A549 (cell line): ENCODE measurements around the gene OR2V1. TPM values are rescaled to one million over a fixed set of nuclear protein-coding genes. Genes with fewer than 3 reads are reported as not detected.
A peak's percentile ranks its signal among the peaks of the same experiment; 100 is the strongest.
"Not testable (repeated sequence)": the region's sequence is repeated elsewhere in the genome, so short reads cannot be mapped to it uniquely, and the experiment has no call there.

Source experiments
- ATAC-seq, 2 experiments: fragments of 200-7000 bp in 1 of 2; fragments of >200 bp in 1 of 2; cut with Nextera tagmentation in 1 of 2; cut with Tn5 transposase in 1 of 2; 3 replicates each; pipeline versions ENCODE4 v1.8.0 to v1.9.1; 2018 to 2020; ENCODE audit warnings: mild to moderate bottlenecking in 1 of 2, moderate library complexity in 1 of 2
- CTCF ChIA-PET: fragments of 300-600 bp; sonication (Branson Sonifier 250); formaldehyde crosslinking; extraction: SDS; loops from one replicate; lab custom pipeline; 2021; ENCODE audit warnings: antibody characterized with exemption, inconsistent platforms; lab: Yijun Ruan, JAX
- POLR2A ChIA-PET: fragments of 350-600 bp; formaldehyde crosslinking; extraction: SDS; loops from one replicate; lab custom pipeline; 2021; ENCODE audit warnings: antibody characterized with exemption, inconsistent platforms; lab: Yijun Ruan, JAX
- DNase-seq, 2 experiments: peaks; one replicate each; pipeline versions ENCODE4 v3.0.0 to v3.0.0-alpha.2; 2011 to 2016; ENCODE audit warnings: low read depth in 1 of 2, low spot score in 1 of 2
- FAIRE-seq: peaks from 2 replicates; lab custom pipeline; 2011; peaks lifted over from hg19 to GRCh38; lab: Jason Lieb, UNC
- H3K27ac ChIP-seq, 2 experiments: fragments of >200 bp; sonication (Bioruptor Twin); formaldehyde crosslinking; 3 replicates each; pipeline ENCODE4 v1.5.1; 2016 to 2017
- H3K4me1 ChIP-seq: fragments of >200 bp; sonication (Bioruptor Twin); formaldehyde crosslinking; 3 replicates; pipeline ENCODE4 v1.6.1; 2016
- H3K4me2 ChIP-seq: fragments of >200 bp; sonication (Bioruptor Twin); formaldehyde crosslinking; 3 replicates; pipeline ENCODE4 v1.6.1; 2016
- H3K4me3 ChIP-seq: fragments of >200 bp; sonication (Bioruptor Twin); formaldehyde crosslinking; 3 replicates; pipeline ENCODE4 v1.5.1; 2016
- H3K9me3 ChIP-seq: fragments of >200 bp; sonication (Bioruptor Twin); formaldehyde crosslinking; 3 replicates; pipeline ENCODE4 v1.6.1; 2016
- CBX8 ChIP-seq: fragments of 200-600 bp; sonication (generic); IDR thresholded peaks from 2 replicates; pipeline ENCODE4 v1.6.1; 2016
- CHD2 ChIP-seq: fragments of 150-350 bp; IDR thresholded peaks from 2 replicates; pipeline ENCODE4 v1.6.1; 2014; ENCODE audit warnings: low read length; ENCODE audit not compliant: partially characterized antibody
- CHD4 ChIP-seq: fragments of 200-600 bp; sonication (generic); IDR thresholded peaks from 2 replicates; pipeline ENCODE4 v1.6.1; 2016; ENCODE audit warnings: antibody characterized with exemption, mild to moderate bottlenecking, borderline replicate concordance
- EHMT2 ChIP-seq: fragments of 200-600 bp; sonication (generic); IDR thresholded peaks from 2 replicates; pipeline ENCODE4 v1.6.1; 2016; ENCODE audit warnings: antibody characterized with exemption, low read depth, mild to moderate bottlenecking, moderate library complexity
- FOXS1 ChIP-seq: fragments of 250-450 bp; sonication (Bioruptor Pico); IDR thresholded peaks from 2 replicates; pipeline ENCODE4 v1.5.0; 2020; ENCODE audit warnings: mild to moderate bottlenecking, moderate library complexity
- HEYL ChIP-seq: fragments of 250-450 bp; sonication (Bioruptor Pico); IDR thresholded peaks from 2 replicates; pipeline ENCODE4 v1.8.0; 2021; ENCODE audit warnings: mild to moderate bottlenecking, moderate library complexity
- HOXA7 ChIP-seq: fragments of 250-450 bp; sonication (Bioruptor Pico); IDR thresholded peaks from 2 replicates; pipeline ENCODE4 v1.5.0; 2020; ENCODE audit warnings: mild to moderate bottlenecking, moderate library complexity
- HOXB13 ChIP-seq: fragments of 250-450 bp; sonication (Bioruptor Pico); IDR thresholded peaks from 2 replicates; pipeline ENCODE4 v1.5.0; 2020; ENCODE audit warnings: low read depth, mild to moderate bottlenecking, moderate library complexity
- JUNB ChIP-seq: fragments of >200 bp; sonication (Bioruptor Twin); formaldehyde crosslinking; IDR thresholded peaks from 2 replicates; pipeline ENCODE4 v1.6.1; 2016
- NFE2L2 ChIP-seq: fragments of 150-350 bp; conservative IDR thresholded peaks from 2 replicates; pipeline ENCODE4 v1.6.1; 2014; ENCODE audit warnings: low read length
- RARB ChIP-seq: fragments of 250-450 bp; sonication (Bioruptor Pico); IDR thresholded peaks from 2 replicates; pipeline ENCODE4 v1.8.0; 2021; ENCODE audit warnings: mild to moderate bottlenecking, moderate library complexity
- SREBF2 ChIP-seq: fragments of 450-650 bp; IDR thresholded peaks from 2 replicates; pipeline ENCODE4 v1.6.1; 2014; ENCODE audit warnings: mild to moderate bottlenecking, moderate library complexity
- TP53 ChIP-seq: fragments of 250-450 bp; sonication (Bioruptor Pico); IDR thresholded peaks from 2 replicates; pipeline ENCODE4 v1.5.0; 2021; ENCODE audit warnings: mild to moderate bottlenecking, moderate library complexity
- ZSCAN20 ChIP-seq: fragments of 250-450 bp; sonication (Bioruptor Pico); IDR thresholded peaks from 2 replicates; pipeline ENCODE4 v1.8.0; 2022; ENCODE audit warnings: mild to moderate bottlenecking, moderate library complexity
- WGBS: methylation state at CpG from one replicate; pipeline ENCODE4 v1.1.6; 2017; ENCODE audit errors: missing lambda C conversion rate; 5-methylcytosine and 5-hydroxymethylcytosine counted together
- polyA minus RNA-seq: library from RNA; depleted of rRNA, polyadenylated mRNA; stranded (reverse); fragments of >200 nt; gene quantifications from 2 replicates; pipeline ENCODE4 v1.2.3, GENCODE V29; 2011; rRNA and poly(A)+ RNA removed
- polyA plus RNA-seq, 4 experiments: library from polyadenylated mRNA; depleted of rRNA in 3 of 4; stranded (reverse); fragments of >200 nt; fragmentation: RNase III in 1 of 4; extraction: RNeasy Plus Mini Kit Qiagen cat#74134 plus additional on column Dnase treatment in 1 of 4; gene quantifications; 2 replicates in 3 of 4; 3 replicates in 1 of 4; pipeline ENCODE4 v1.2.3, GENCODE V29; 2011 to 2017
- TF ChIP-seq, protein P1 (sequence below): fragments of 150-350 bp; IDR thresholded peaks from 2 replicates; pipeline ENCODE4 v1.6.1; 2014; ENCODE audit warnings: low read depth, mild to moderate bottlenecking, low read length
- TF ChIP-seq, protein P2 (sequence below): fragments of 250-450 bp; sonication (Bioruptor Pico); IDR thresholded peaks from 2 replicates; pipeline ENCODE4 v1.5.0; 2021; ENCODE audit warnings: mild to moderate bottlenecking, moderate library complexity, borderline replicate concordance
- TF ChIP-seq, protein P3 (sequence below): IDR thresholded peaks from 2 replicates; pipeline ENCODE4 v1.6.1; 2012; ENCODE audit warnings: low read depth, borderline replicate concordance

The OR2V1 gene, protein sequence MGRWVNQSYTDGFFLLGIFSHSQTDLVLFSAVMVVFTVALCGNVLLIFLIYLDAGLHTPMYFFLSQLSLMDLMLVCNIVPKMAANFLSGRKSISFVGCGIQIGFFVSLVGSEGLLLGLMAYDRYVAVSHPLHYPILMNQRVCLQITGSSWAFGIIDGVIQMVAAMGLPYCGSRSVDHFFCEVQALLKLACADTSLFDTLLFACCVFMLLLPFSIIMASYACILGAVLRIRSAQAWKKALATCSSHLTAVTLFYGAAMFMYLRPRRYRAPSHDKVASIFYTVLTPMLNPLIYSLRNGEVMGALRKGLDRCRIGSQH
- not detected in 2 replicates for polyA plus RNA-seq (2011; rRNA removed)
- not detected in 2 replicates for polyA plus RNA-seq (2012; cell fraction: cytosol; rRNA removed)
- not detected in 2 replicates for polyA plus RNA-seq (2012; cell fraction: nucleus; rRNA removed)
- not detected in 3 replicates for polyA plus RNA-seq (2017; fragmentation: RNase III; extraction: RNeasy Plus Mini Kit Qiagen cat#74134 plus additional on column Dnase treatment)
- polyA minus RNA-seq: not detected in 2 replicates

DNA sequence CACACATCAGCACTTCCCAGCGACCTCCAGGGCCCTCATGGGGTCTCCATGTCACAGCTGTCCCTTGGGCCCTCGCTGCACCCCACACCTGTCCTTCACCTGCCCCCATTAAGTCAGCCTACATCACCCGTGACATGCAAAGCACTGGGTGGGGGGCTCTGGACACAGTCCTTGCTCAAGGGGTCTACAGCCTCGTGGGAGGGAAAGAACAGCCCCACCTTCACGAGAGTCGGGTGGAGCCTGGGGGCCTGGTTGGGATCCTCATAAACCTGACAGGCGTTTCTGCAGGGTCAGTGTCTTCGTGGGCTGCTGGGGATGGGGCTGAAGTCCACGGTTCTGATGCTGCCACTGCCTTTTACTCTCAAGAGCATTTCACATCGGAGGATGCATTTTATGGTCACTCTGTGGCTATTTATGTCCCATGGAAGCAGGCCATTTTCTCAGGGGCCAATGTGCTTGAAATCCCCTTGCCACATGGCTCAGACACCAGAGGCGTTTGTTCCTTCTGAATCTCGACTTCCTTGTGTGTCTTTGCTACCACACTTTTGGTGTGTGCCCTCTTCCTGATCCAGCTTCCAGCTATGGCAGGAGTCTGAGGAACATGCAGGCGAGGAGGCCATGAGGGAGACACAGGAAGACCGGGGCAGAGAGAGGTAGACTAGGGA, at the start of gene OR2V1:
Gene OR2V1, minus strand, starts transcription at position 338 of the 665 bp plus-strand sequence. CDS start 5,865 bp downstream, outside the sequence.
- CTCF ChIA-PET: no interaction called here
- POLR2A ChIA-PET: no interaction called here
- Histone ChIP-seq H3K4me1 (peaks cover 25% of the 10 kb centered on the region), H3K4me2 (no peak within 1 kb of the TSS), H3K9me3 (peaks cover 1% of the 10 kb centered on the region; the same call in 1 of the 3 replicates), H3K4me3 (no peak within 1 kb of the TSS), H3K27ac (peak within 1 kb of the TSS in 1 of 2 experiments; percentile 41; a peak in 2 of 6 replicates)
- no peak for DNase-seq
- WGBS: 75% methylated on average over 10 of the region's 14 CpGs
- no peak for ATAC-seq
- no peak for TF ChIP-seq TP53 (CRISPR knock-in tag)
- TF ChIP-seq NFE2L2: no peak
- TF ChIP-seq JUNB: no peak
- TF ChIP-seq, protein P1, sequence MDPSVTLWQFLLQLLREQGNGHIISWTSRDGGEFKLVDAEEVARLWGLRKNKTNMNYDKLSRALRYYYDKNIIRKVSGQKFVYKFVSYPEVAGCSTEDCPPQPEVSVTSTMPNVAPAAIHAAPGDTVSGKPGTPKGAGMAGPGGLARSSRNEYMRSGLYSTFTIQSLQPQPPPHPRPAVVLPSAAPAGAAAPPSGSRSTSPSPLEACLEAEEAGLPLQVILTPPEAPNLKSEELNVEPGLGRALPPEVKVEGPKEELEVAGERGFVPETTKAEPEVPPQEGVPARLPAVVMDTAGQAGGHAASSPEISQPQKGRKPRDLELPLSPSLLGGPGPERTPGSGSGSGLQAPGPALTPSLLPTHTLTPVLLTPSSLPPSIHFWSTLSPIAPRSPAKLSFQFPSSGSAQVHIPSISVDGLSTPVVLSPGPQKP: no peak
- no peak for TF ChIP-seq RARB (CRISPR knock-in tag)
- TF ChIP-seq CBX8: no peak
- no peak for TF ChIP-seq FOXS1
- TF ChIP-seq ZSCAN20 (CRISPR knock-in tag): no peak
- TF ChIP-seq HOXA7 (CRISPR knock-in tag): no peak
- TF ChIP-seq, protein P2, sequence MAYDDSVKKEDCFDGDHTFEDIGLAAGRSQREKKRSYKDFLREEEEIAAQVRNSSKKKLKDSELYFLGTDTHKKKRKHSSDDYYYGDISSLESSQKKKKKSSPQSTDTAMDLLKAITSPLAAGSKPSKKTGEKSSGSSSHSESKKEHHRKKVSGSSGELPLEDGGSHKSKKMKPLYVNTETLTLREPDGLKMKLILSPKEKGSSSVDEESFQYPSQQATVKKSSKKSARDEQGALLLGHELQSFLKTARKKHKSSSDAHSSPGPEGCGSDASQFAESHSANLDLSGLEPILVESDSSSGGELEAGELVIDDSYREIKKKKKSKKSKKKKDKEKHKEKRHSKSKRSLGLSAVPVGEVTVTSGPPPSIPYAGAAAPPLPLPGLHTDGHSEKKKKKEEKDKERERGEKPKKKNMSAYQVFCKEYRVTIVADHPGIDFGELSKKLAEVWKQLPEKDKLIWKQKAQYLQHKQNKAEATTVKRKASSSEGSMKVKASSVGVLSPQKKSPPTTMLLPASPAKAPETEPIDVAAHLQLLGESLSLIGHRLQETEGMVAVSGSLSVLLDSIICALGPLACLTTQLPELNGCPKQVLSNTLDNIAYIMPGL (CRISPR knock-in tag): no peak
- no peak for TF ChIP-seq CHD2
- TF ChIP-seq HOXB13 (CRISPR knock-in tag): no peak
- TF ChIP-seq HEYL (CRISPR knock-in tag): no peak
- TF ChIP-seq, protein P3, sequence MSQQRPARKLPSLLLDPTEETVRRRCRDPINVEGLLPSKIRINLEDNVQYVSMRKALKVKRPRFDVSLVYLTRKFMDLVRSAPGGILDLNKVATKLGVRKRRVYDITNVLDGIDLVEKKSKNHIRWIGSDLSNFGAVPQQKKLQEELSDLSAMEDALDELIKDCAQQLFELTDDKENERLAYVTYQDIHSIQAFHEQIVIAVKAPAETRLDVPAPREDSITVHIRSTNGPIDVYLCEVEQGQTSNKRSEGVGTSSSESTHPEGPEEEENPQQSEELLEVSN: no peak
- TF ChIP-seq CHD4: no peak
- TF ChIP-seq EHMT2: no peak
- no peak for FAIRE-seq

DNA sequence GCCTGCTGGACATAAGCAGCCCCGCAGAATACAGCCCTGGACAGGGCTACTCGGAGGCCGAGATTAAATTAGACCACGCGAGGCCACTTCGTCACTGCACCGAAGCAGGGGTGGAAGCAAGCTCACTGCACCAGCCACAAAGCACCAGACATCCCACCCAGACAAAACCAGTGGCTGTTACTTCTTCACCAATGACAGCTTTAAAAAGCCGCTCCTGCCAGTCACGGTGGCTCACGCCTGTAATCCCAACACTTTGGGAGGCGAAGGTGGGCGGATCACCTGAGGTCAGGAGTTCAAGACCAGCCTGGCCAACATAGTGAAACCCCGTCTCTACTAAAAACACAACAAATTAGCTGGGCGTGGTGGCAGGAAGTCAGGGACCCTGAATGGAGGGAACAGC, 46.6 kb upstream of the OR2V1 start:
- H3K27ac ChIP-seq, H3K4me2 ChIP-seq, DNase-seq, H3K9me3 ChIP-seq, ATAC-seq, H3K4me1 ChIP-seq, POLR2A ChIA-PET, FAIRE-seq, H3K4me3 ChIP-seq, CTCF ChIA-PET: not testable (repeated sequence)
- WGBS: 73% methylated on average over 14 of the region's 14 CpGs

DNA sequence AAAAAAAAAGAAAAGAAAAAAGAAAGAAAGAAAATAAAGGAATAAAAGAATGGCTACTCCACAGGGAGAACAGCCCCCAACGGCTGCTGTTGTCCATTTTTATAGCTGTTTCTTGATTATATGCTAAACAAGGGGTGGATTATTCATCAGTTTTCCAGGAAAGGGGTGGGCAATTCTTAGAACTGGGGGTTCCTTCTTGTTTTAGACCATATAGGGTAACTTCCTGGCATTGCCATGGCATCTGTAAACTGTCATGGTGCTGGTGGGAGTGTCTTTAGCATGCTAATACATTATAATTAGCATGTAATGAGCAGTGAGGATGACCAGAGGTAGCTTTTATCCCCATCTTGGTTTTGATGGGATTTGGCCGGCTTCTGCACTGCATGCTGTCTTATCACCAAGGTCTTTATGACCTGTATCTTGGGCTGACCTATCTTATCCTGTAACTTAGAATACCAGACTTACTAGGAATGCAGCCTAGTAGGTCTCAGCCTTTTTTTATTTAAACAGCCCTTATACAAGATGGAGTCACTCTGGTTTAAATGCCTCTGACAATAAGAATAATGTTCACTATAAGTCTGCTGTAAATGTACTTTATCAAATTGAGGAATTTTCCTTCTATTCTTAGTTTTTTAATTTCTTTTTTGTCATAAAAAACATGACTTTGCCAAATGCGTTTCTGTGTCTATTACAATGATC, 45.4 kb upstream of the OR2V1 start:
- no peaks in the 10 kb centered on the region for H3K9me3 ChIP-seq
- H3K4me2 ChIP-seq: no peak overlapping the region
- WGBS: 61% methylated on average over 3 of the region's 3 CpGs
- POLR2A ChIA-PET: no interaction called here
- DNase-seq (no peak), ATAC-seq (no peak), FAIRE-seq (no peak)
- no peak overlapping the region for H3K27ac ChIP-seq
- H3K4me1 ChIP-seq: peaks cover 8% of the 10 kb centered on the region; the same call in 2 of the 3 replicates
- no peak for TF ChIP-seq SREBF2
- CTCF ChIA-PET: interaction anchor here (1.0 to 1.1 kb wide), 2 partner anchors 8 to 17 kb away, joined by 3 to 4 read pairs; no protein-coding TSS in a partner anchor
- no peak overlapping the region for H3K4me3 ChIP-seq
